HepG2 (cell line): ENCODE results near the gene KRTCAP2. TPM values are rescaled to one million over a fixed set of nuclear protein-coding genes. Genes with fewer than 3 reads are reported as not detected.
A peak's percentile ranks its signal among the peaks of the same experiment; 100 is the strongest.

ENCODE experiments used
- DNMT3B ChIP-seq: conservative IDR thresholded peaks from 2 replicates; pipeline ENCODE4 v1.6.1; 2016; ENCODE audit warnings: missing biosample characterization, control low read depth
- HMGA1 ChIP-seq: sonication (generic); formaldehyde crosslinking; conservative IDR thresholded peaks from 2 replicates; pipeline ENCODE4 v1.4.0; 2020; ENCODE audit warnings: missing genetic modification reagents
- JARID2 ChIP-seq: sonication (generic); formaldehyde crosslinking; IDR thresholded peaks from 2 replicates; pipeline ENCODE4 v1.8.1; 2023; ENCODE audit warnings: missing genetic modification reagents, inconsistent platforms; ENCODE audit not compliant: insufficient replicate concordance
- MAZ ChIP-seq, 2 experiments: sonication (generic) in 1 of 2; formaldehyde crosslinking in 1 of 2; IDR thresholded peaks; 2 replicates each; pipeline versions ENCODE4 v1.5.0 to v1.6.1; 2012 to 2020; ENCODE audit warnings: low read depth in 2 of 2, mild to moderate bottlenecking in 2 of 2, borderline replicate concordance in 1 of 2, improper control_type of control experiment in 1 of 2, low read length in 1 of 2, missing genetic modification reagents in 1 of 2, moderate library complexity in 1 of 2
- MEIS2 ChIP-seq: sonication (generic); formaldehyde crosslinking; IDR thresholded peaks from 2 replicates; pipeline ENCODE4 v1.9.0; 2021; ENCODE audit warnings: mild to moderate bottlenecking, missing genetic modification reagents
- NFKB2 ChIP-seq: sonication (generic); formaldehyde crosslinking; IDR thresholded peaks from 2 replicates; pipeline ENCODE4 v1.4.0; 2020; ENCODE audit warnings: missing genetic modification reagents, borderline replicate concordance
- TBX2 ChIP-seq: sonication (generic); formaldehyde crosslinking; IDR thresholded peaks from 2 replicates; pipeline ENCODE4 v1.5.0; 2020; ENCODE audit warnings: missing genetic modification reagents, mild to moderate bottlenecking, borderline replicate concordance
- ZNF160 ChIP-seq: sonication (generic); formaldehyde crosslinking; IDR thresholded peaks from 2 replicates; pipeline ENCODE4 v1.8.0; 2022; ENCODE audit warnings: mild to moderate bottlenecking, inconsistent platforms, missing genetic modification reagents
- ZNF432 ChIP-seq: sonication (generic); formaldehyde crosslinking; IDR thresholded peaks from 2 replicates; pipeline ENCODE4 v1.5.0; 2020; ENCODE audit warnings: missing genetic modification reagents, mild to moderate bottlenecking, borderline replicate concordance
- ZNF761 ChIP-seq: sonication (generic); formaldehyde crosslinking; conservative IDR thresholded peaks from 2 replicates; pipeline ENCODE4 v1.4.0; 2020; ENCODE audit warnings: mild to moderate bottlenecking, missing genetic modification reagents
- polyA plus RNA-seq, 8 experiments: library from polyadenylated mRNA; depleted of rRNA in 3 of 8; stranded (reverse) in 7 of 8; unstranded in 1 of 8; fragments of >200 nt; fragmentation: Illumina TruSeq in 4 of 8; extraction: Trizol in 4 of 8; gene quantifications; 2 replicates each; pipeline versions ENCODE4 v1.2.1 to v1.2.3, GENCODE V29; 2011 to 2016; ENCODE audit warnings: low read depth in 4 of 8, missing spikeins in 1 of 8, mixed read lengths in 1 of 8; ENCODE audit not compliant: insufficient read depth in 1 of 8
- total RNA-seq, 5 experiments: library from RNA; depleted of rRNA; stranded (reverse); fragments of >200 nt; fragmentation: Illumina TruSeq; extraction: Trizol; gene quantifications; 2 replicates each; pipeline ENCODE4 v1.2.3, GENCODE V29; 2016; ENCODE audit warnings: low read depth in 1 of 5
- TF ChIP-seq, protein P1 (sequence below): sonication (generic); formaldehyde crosslinking; conservative IDR thresholded peaks from 2 replicates; pipeline ENCODE4 v1.8.0; 2022; ENCODE audit warnings: missing genetic modification reagents
- TF ChIP-seq, protein P2 (sequence below): sonication (generic); formaldehyde crosslinking; IDR thresholded peaks from 2 replicates; pipeline ENCODE4 v1.5.1; 2020; ENCODE audit warnings: mild to moderate bottlenecking, missing genetic modification reagents, moderate library complexity

The KRTCAP2 gene
- total and polyA plus RNA-seq, 2 of the 13 experiments (the other 11 are each of a cell fraction or from before 2014, with no cell fraction given), result 77.3 to 79.4 TPM

GRCh38 chr1:155206891-155207805 is 34.0 kb upstream of the KRTCAP2 start (continued):
- TF ChIP-seq MAZ (IDR thresholded peaks at IDR 0.05; ENCODE audit: borderline replicate concordance, low read depth, low read length) (no peak; the same call in 1 of the 2 replicates), MAZ (CRISPR knock-in tag; IDR thresholded peaks at IDR 0.05; ENCODE audit: low read depth) (0 out of 2 replicates have a peak, but pooled peaks have one; percentile 21), MEIS2 (CRISPR knock-in tag) (0 out of 2 replicates have a peak, but pooled peaks have one; percentile 14), TBX2 (CRISPR knock-in tag) (no peak; the same call in 1 of the 2 replicates), ZNF160 (no peak), NFKB2 (CRISPR knock-in tag) (peak; percentile 25; the same call in 1 of the 2 replicates), ZNF432 (CRISPR knock-in tag) (no peak), ZNF761 (CRISPR knock-in tag) (0 out of 2 replicates have a peak, but pooled peaks have one; percentile 27), JARID2 (CRISPR knock-in tag) (no peak), DNMT3B (CRISPR knock-in tag) (no peak), HMGA1 (CRISPR knock-in tag) (no peak)
- TF ChIP-seq, protein P1, sequence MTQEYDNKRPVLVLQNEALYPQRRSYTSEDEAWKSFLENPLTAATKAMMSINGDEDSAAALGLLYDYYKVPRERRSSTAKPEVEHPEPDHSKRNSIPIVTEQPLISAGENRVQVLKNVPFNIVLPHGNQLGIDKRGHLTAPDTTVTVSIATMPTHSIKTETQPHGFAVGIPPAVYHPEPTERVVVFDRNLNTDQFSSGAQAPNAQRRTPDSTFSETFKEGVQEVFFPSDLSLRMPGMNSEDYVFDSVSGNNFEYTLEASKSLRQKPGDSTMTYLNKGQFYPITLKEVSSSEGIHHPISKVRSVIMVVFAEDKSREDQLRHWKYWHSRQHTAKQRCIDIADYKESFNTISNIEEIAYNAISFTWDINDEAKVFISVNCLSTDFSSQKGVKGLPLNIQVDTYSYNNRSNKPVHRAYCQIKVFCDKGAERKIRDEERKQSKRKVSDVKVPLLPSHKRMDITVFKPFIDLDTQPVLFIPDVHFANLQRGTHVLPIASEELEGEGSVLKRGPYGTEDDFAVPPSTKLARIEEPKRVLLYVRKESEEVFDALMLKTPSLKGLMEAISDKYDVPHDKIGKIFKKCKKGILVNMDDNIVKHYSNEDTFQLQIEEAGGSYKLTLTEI, result no peak
- TF ChIP-seq, protein P2, sequence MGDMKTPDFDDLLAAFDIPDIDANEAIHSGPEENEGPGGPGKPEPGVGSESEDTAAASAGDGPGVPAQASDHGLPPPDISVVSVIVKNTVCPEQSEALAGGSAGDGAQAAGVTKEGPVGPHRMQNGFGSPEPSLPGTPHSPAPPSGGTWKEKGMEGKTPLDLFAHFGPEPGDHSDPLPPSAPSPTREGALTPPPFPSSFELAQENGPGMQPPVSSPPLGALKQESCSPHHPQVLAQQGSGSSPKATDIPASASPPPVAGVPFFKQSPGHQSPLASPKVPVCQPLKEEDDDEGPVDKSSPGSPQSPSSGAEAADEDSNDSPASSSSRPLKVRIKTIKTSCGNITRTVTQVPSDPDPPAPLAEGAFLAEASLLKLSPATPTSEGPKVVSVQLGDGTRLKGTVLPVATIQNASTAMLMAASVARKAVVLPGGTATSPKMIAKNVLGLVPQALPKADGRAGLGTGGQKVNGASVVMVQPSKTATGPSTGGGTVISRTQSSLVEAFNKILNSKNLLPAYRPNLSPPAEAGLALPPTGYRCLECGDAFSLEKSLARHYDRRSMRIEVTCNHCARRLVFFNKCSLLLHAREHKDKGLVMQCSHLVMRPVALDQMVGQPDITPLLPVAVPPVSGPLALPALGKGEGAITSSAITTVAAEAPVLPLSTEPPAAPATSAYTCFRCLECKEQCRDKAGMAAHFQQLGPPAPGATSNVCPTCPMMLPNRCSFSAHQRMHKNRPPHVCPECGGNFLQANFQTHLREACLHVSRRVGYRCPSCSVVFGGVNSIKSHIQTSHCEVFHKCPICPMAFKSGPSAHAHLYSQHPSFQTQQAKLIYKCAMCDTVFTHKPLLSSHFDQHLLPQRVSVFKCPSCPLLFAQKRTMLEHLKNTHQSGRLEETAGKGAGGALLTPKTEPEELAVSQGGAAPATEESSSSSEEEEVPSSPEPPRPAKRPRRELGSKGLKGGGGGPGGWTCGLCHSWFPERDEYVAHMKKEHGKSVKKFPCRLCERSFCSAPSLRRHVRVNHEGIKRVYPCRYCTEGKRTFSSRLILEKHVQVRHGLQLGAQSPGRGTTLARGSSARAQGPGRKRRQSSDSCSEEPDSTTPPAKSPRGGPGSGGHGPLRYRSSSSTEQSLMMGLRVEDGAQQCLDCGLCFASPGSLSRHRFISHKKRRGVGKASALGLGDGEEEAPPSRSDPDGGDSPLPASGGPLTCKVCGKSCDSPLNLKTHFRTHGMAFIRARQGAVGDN (CRISPR knock-in tag), result peak; percentile 40
- TF ChIP-seq, all 625 proteins: peak for 40
